HG02981 (cell line): Measurements from ENCODE around the gene RADIL.
"Not testable (repeated sequence)": the region's sequence is repeated elsewhere in the genome, so short reads cannot be mapped to it uniquely, and the experiment has no call there.

Experiments used
- ATAC-seq: cut with Tn5 transposase; IDR thresholded peaks from one replicate; pipeline ENCODE4 v1.9.1; 2021; ENCODE audit warnings: mild to moderate bottlenecking, moderate library complexity; ENCODE audit not compliant: unreplicated experiment

The RADIL gene

GRCh38 chr7:4809666-4810065 is 73.8 kb downstream of the RADIL start:
- no peak for ATAC-seq

- ATAC-seq = no peak
These were observed 74.4 kb downstream of the RADIL start for GRCh38 chr7:4809091-4809591.

GRCh38 chr7:4808565-4808964 is 75.0 kb downstream of the RADIL start:
- no peak for ATAC-seq

DNA sequence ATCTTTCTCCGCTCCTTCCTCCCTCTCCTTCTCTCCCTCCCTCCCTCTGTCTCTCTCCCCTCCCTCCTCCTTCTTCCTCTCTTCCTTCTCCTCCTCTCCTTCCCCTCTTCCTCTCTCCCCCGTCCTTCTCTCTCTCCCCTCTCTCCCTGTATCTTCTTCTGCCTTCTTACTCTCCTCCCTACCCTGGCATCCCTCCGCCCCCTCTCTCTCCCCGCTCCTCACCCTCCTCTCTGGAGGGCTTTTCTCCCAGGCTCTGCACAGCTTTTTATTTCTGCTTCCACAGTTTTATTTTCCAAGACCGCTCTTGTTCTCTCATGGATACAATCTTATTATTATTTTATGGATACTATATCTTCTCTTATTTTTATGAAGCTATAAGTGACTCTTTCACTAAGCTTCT is 75.5 kb downstream of the RADIL start:
- ATAC-seq = no peak

GRCh38 chr7:4807598-4808016 is 75.9 kb downstream of the RADIL start:
- ATAC-seq = no peak

DNA sequence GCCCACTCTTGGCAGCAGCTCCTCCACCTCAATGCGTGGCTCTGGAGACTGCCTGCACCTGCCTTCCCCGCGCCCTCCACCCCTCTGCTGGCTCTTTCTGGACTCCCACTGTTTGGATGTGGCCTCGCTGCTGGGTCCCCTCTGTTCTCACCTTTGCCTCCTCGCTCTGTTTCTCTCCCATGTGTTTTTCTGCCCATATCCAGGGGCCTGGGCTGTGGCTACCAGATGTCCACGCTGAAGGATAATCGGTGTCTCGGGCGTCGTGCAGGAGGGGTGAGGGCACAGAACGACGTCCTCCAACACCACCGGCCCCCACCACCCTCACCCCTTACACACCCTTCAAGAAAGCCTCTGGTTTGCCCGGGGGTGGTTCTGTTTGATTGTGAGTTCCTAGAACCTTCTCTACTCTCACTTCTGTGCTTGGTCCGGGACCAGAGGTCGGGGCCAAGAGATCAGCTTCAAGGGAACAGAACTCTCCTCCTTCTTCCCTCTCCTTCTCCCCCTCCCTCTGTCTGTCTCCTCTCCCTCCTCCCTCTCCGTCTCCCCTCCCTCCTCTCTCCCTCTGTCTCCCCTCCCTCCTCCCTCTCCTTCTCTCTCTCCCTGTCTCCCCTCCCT is 76.4 kb downstream of the RADIL start:
- no peak for ATAC-seq

- no peak for ATAC-seq
These were observed 77.6 kb downstream of the RADIL start for GRCh38 chr7:4805984-4806300.

DNA sequence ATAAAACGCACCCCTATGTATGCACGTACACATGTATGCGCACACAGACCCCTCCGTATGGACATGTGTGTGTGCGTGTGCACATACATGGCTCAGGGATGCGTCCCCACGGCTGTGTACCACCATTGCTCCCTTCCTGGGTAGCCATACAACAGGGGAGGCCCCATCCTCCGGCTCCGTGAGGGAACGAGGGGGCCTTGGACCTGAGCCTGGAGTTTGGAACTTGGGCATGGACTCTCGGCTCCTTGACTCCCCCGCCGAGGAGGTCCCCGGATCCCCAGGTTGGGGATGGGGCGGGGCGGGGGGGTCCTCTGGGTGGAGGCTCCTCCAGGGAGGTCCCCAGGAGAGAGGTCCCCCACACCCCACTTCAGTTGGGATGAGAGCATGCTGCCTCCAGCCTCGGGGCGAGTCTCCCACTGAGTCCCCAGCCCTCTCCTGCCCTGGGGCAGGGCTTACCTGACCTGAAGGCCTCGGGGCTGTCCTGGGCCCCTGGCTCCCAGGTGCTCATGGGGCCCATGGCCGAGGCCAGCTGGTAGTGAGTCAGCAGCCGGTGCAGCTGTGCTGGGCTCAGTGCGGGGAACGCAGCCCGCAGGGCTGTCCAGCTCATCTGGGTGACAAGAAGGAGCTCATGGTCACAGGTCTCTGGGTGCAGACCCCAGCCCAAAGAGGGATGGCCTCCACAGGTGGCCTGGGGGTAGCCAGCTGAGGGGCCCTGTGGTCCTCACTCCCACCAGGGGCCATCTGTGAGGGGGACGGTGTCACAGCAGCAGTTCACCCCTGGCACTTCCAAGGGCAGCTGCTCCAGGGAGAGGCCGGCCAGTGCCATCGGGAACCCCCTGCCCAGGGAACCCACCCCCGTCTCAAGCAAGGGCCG is 78.2 kb downstream of the RADIL start:
- no peak for ATAC-seq

GRCh38 chr7:4803397-4804241 is 79.9 kb downstream of the RADIL start:
- no peak for ATAC-seq

GRCh38 chr7:4802577-4802976 is 80.9 kb downstream of the RADIL start:
- not testable (repeated sequence) for ATAC-seq

DNA sequence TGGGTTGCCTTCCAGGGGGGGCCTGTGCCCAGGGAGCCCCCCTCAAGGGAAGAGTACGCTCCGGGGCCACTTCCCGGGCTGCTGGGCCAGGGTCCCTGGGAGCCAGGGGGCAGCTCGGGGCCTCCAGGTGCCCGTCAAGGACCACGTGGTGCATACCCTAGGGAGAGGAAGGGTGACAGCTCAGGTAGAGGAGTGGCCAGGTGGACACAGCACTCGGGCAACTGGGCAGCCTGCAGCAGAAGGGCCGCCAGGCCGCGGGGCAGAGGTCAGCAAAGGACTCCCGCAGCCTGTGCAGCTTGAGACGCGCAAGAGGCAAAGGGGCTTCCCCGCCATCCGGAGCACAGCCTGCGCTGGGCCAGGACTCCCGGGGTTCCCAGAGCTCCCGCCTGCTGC is 81.7 kb downstream of the RADIL start:
- ATAC-seq = no peak

DNA sequence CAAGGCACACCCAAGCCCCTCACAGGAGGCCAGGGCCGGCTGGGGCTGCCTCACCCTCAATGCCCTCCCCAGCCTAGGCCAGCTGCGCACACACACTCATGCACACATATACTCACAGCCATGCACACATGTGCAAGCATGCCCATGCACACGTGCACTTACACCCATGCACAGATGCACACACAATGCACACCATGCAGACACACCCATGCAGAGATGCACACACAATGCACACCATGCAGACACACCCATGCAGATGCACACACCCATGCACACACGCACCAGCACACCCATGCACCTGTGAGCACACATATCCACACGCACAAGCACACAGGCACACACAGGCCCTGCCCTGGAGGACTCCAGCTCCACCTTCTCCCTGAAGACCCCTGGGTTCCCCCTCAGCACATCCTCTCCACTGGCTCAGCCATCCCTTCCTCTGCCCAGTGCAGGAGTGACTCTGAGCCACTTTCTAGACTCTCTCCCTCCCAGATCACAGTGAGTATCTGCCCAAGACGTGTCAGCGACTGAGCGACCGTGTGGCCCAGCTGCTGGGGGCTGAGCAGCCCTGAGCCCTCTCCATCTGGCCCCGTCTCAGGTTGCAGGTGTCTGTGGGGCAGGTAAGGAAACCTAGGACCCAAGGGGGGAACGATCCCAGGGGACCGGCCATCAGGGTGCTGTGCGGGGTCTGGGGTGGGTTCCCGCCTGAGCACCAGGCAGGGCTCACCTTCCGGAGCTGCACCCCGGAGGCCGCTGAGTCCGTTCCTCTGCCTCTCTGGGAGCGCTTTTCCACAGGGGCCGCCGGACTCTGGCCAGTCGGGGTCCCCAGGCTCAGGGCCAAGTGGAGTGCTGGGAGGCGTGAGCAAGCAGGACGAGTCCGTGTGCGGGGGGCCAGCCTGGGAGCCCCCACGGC is 82.3 kb downstream of the RADIL start:
- no peak for ATAC-seq

GRCh38 chr7:4800487-4800886 is 83.0 kb downstream of the RADIL start:
- no peak for ATAC-seq

DNA sequence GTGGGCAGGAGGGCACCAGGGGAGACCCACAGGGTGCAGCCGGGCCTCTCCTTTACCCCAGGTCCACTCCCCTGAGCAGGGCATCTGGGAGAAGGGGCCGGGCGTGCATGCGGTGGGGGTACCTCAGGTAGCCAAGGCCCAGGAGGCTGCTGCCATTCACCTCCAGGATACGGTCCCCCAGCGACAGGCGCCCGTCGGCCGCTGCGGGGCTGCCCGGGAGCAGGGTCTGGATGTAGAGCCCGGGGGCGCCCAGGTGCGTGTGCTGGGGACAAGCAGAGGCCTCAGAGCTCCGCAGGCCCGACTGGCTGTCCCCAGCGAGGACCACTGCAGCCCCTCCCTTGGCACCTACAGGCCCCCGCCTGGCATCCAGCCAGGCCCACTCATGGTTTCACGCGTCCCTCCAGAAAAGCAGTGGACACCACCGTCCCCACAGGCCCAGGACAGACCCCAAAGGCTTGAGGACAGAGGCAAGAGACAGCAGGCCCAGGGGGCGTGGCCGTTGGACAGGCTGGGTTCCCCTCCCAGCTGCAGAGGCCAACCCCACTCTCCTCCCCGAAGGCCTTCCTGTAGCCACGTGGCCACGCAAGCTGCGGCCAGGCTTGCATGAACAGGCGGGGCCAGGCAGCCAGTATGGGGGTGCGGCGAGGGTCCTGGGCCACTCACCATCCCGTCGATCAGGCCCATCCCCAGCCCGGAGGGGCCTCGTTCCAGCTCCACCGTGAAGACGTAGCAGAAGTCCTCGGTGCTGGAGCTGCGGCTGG is 83.8 kb downstream of the RADIL start:
- no peak for ATAC-seq

GRCh38 chr7:4798706-4799235 is 84.7 kb downstream of the RADIL start:
- ATAC-seq = no peak

DNA sequence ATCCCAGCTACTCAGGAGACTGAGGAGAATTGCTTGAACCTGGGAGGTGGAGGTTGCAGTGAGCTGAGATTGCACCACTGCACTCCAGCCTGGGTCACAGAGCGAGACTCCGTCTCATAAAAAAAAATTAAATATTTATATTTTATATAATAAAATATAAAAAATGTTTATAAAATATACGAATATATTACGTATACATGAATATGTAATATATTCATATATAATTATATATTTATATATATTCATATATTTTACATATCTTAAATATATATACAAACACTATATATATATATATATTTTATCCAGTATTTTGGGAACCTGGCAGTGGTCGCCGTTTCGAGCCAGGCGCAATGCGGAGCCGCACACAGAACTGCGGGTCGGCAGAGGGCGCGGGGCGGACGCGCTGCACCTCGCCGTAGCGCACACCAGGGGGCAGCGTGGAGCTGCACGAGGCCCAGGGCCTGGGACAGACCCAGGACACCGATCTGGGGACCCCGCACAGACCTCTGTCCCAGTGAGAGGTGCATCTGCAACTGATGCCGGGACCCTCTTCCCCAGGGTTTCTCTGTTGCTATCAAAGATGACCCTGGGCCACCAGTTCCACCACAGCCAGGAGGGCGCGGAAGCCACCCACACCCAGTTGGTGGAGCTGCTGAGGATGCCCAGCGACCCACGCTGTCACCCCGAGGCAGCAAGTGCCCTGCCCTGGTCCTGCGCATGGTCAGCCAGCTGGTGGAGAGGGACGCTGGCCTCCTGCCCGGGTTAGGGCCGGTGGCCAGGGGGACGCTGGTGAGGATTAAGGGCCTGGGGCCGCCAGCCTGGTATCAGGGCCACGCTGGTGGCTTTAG is 85.4 kb downstream of the RADIL start:
- ATAC-seq = peak; percentile 70

DNA sequence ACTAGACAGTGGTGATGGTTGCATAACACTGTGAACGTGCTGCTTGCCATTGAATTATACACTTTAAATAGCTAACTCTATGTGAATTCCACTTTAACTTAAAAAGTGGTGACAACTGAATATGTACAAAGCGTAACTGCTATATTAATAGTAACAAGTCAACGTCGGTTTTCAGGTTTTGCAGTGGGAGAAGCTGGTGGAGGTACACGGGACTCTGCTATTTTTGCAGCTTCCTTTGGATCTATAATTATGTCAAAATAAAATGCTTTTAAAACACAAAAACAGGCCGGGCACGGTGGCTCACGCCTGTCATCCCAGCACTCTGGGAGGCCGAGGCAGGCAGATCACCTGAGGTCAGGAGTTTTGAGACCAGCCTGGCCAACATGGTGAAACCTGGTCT is 87.1 kb downstream of the RADIL start:
- ATAC-seq = no peak

DNA sequence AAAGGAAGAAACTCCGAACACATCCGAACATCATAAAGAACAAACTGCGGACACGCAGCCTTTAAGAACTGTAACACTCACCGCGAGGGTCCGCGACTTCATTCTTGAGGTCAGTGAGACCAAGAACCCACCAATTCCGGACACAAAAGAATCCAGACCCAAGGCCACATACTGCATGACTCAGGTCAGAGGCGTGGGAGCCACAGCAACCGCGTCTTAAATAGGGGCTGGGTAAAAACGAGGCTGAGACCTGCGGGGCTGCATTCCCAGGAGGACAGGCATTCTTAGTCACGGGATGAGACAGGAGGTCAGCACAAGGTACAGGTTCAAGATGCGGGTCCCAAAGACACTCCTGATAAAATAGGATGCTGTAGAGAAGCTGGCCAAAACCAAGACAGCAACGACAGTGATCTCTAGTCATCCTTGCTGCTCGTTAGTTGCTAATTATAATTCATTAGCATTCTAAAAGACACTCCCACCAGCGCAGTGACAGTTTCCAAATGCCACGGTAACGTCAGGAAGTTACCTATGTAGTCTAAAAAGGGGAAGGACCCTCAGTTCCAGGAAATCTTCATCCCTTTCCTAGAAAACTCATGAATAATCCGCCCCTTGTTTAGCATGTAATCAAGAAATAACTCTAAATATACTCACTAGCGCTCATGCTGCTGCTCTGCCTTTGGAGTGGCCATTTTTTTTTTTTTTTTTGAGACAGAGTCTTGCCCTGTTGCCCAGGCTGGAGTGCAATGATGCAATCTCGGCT is 88.7 kb downstream of the RADIL start:
- ATAC-seq = no peak
